ENCODE data around the gene EGFL7. TPM values are rescaled to one million over a fixed set of nuclear protein-coding genes. Genes with fewer than 3 reads are reported as not detected.
"Not testable (repeated sequence)": the region's sequence is repeated elsewhere in the genome, so short reads cannot be mapped to it uniquely, and the experiment has no call there.

EGFL7 gene
- polyA plus RNA-seq, 1 donor: 90.8 TPM

GRCh38 chr9:136700959-136701667 is 38.4 kb downstream of the EGFL7 start:
- DNase-seq: no peak

DNA sequence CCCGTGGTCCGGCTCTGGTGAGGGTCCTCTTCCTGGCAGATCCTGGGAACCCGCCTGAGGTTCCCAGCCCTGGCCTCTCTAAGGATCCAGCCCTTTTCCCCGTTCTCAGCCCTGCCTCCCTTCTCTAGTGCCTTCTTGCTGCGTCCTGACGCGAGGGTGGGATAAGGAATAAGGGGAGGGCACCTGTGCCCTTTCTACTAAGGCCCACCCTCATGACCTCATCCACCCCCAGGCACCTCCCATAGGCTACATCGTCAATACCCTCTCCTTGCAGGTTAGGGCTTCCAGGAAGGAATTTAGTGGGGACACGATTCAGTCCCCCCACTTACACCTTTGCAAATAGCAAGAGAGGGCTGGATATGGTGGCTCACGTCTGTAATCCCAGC is 38.9 kb downstream of the EGFL7 start:
- DNase-seq: no peak

DNA sequence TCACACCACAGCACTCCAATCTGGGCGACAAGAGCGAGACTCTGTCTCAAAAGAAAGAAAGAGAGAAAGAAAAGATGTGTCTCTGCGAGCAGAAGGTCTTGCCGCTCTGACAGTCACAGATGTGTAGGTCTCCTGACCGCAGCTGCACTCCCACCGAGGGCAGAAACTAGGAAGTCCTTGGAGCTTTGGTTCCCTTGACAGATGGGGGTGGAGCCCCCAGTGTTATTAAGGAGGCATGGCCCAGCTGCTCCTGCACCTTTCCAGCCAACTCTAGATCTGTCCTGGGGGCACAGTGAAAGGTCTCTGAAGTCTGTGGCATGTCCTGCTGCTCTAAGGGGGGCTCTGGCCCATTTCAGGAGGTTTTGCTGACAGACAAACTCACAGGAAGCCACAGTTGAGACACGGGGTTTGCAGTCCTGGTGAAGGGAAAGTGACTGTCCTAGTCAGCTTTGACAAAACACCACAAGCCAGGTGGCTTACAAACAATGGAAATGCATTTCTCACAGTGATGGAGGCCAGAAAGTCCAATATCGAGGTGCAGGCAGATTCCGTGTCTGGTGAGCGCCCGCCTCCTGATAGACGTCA is 40.7 kb downstream of the EGFL7 start:
- no peak for DNase-seq

DNA sequence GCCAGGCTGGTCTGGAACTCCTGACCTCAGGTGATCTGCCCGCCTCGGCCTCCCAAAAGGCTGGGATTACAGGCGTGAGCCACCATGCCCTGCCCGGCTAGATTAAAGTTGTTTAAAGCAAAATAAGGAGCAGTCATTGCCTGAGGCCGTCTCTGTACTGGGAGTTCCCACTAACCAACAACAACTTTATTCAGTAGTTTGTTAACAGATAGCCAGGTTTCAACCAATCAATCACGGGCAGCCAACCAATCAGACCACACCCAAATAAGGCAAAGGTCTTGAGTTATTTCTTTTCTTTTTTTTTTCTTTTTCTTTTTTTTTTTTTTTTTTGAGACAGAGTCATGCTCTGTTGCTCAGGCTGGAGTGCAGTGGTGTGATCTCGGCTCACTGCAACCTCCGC is 42.0 kb downstream of the EGFL7 start:
- DNase-seq: not testable (repeated sequence)

- no peak for DNase-seq
Measured at GRCh38 chr9:136705564-136705963, 42.8 kb downstream of the EGFL7 start.

GRCh38 chr9:136707011-136707410 is 44.3 kb downstream of the EGFL7 start:
- no peak for DNase-seq

- no peak for DNase-seq
Measured at GRCh38 chr9:136707849-136708517, 45.3 kb downstream of the EGFL7 start.

GRCh38 chr9:136709454-136710109 is 46.9 kb downstream of the EGFL7 start:
- no peak for DNase-seq

DNA sequence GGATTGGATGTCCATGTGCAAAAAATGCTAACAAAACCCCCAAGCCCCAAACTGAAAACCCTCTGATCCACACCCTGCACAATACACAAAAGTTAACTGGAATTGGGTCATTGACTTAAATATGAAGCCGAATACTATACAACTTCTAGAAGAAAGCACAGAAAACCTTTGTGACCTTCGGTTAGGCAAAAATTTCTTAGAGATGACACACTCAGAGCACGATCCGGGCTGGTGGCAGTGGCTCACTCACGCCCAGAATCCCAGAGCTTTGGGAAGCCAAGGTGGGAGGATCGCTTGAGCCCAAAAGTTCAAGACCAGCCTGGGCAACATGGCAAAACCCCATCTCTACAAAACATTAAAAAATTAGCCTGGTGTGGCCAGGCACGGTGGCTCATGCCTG is 47.8 kb downstream of the EGFL7 start:
- no peak for DNase-seq

GRCh38 chr9:136711219-136711648 is 48.5 kb downstream of the EGFL7 start:
- DNase-seq: not testable (repeated sequence)

DNA sequence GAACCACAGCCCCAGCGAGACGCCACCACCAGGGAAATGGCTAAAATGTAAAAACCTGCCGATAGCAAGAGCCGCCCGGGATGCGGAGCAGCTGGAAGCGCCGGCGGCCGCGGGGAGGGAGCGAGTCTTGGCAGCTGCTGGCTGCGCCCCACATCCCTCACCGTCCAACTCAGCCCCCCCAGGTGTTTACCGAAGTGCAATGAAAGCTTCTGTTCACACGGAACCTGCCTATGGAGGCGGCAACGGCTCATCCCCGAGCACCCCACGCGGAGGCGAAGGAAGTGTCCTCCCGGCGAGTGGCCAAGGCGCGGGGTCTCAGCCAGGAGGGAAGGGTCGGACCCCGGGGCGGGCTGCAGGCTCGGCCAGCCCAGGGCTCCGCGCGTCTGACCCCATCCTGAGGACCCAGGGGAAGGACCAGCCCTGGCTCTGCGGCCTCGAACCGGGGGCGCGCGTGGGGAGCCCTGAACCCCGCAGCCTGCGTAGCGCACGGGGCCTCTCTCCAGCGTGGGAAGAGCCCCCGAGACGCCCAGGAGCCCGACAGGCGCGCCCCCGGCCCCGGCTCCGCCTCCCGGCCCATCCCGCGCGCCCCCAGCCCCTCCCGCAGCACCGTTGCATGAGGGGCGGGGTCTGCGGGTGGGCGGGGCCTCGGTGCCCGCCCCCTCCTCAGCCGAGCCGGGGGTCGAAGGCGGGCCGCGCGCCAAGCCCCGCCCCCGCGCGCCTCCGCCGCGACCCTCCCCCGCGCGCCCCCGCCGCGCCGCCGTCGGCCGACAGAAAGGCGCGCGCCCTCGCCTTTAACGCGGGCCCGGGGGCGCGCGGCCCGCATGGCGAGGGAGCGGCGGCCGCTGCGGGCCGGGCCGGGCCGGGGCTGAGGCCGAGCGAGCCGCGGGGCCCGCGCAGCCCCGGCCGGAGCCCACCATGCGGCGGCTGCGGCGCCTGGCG is 49.3 kb downstream of the EGFL7 start, which contains the start of gene DIPK1B:
DIPK1B (plus strand) TSS at position 822 of the 939 bp plus-strand sequence; CDS start at position 916, 94 bp downstream.
- no peak for DNase-seq

DNA sequence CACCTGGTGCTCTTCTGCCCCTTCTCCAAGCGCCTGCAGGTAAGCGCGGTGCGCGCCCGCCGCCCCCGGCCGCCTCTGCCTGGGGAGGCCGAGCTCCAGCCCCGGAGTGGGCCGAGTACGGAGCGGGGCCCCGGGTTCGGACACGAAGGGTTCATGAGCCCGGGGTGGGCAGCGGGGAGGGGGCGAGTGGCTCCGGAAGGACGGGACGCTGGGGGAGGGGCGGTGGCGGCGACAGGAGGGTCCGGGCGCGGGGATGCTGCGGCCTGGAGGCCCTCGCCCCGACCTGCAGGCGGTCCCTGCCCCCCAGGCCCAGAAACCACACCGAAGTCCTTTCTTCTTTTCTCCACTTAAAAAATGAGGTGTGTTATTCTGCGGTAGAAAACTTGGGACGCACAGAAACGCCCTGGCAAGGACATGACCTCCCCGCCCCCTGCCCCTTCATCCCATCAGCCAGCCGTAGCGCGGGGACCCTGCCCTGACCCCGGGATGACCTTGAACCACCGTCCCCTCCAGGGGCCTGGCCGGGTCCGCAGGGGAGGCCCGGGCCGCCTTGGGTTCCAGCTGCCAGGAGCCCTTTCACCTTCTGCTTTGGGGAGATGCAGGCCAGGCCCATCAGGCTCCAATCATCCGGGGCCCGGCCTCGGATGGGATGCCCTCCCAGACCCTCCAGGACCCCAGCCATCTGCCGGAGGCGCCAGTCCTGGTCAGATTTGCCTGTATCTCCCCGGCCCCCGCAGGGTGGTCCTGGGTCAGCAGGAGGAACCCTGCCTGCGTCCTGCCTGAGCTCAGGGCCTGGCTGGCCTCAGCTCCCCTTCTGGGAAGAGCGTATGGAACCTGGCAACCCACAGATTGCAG is 50.2 kb downstream of the EGFL7 start:
- no peak for DNase-seq

DNA sequence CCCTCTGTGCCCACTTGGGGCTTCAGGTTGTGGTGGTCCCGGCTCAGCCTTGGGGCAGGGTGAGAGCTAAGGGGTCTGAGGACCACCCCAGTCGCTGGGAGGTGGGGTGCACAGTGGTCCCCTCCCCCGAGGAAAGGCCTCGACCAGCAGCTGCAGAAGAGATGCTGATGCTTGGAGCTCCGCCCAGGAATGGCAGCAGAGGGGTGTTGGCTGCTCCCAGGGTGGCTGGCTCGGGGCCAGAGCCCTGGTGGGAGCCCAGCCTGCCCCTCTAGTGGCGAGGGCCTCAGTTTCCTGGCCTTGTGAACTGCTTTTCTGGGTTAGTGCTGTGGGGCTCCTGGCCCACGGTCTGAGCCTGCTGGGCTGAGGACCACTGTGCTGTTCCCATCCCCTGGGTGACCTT is 50.8 kb downstream of the EGFL7 start:
- no peak for DNase-seq

DNA sequence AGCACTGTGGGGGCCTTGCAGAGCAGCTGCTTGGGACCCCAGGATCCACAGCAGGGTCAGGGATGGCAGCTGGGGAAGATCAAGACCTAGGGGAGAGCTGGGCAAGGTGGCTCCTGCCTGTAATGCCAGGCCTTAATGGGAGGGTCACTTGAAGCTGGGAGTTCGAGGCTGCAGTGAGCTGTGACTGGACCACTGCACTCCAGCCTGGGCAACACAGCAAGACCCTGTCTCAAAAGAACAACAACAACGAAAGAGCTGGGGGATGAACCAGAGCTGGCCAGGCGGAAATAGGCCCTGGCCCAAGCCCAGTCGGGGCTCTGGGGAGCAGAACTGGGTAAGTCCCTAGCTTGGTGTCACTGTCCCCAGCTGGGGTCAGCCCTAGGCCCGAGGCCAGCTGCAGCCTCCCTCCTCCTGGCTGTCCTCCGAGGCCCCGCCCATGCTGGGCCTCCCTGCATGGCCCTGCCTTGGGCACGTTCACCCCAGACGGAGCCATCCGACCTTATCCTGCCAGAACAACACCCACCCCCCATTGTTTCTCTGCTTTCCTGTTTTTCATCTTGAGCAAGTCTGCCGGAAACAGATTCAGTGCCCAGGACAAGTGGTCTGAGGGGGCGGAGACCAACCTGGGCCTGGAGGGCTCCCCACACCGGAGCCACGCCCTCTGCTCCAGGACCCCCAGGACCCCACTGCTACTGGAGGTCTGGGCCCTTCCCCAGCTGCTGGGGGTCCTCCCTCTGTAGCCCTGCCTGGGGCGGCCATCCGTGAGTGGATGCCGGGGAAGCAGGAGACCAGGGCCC is 51.6 kb downstream of the EGFL7 start:
- DNase-seq: no peak

DNA sequence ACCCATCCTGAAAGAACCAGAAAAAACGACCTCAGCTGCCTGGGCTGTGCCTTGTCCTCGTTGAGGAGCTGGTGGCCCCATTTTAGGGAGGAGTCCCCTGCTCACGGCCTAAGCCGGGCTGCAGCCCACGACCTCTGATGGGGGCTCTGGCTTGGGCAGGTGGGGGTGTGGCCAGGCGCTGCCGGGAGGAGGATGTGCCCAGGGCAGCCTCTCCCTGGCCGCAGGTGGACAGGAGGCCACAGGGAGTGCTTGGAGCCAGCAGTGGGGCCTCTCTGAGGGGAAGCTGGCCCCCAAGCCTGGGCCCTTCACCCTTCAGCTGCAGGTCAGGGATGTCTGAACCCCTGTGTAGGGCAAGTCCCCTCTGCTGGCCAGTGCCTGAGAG is 52.2 kb downstream of the EGFL7 start:
- DNase-seq: no peak

- DNase-seq: no peak
Measured at GRCh38 chr9:136717399-136717798, 54.7 kb downstream of the EGFL7 start.

- DNase-seq: no peak
Measured at GRCh38 chr9:136718345-136719194, 55.9 kb downstream of the EGFL7 start.

- no peak for DNase-seq
Measured at GRCh38 chr9:136719195-136719880, 56.6 kb downstream of the EGFL7 start.
